GM19438 (cell line): ENCODE data around the gene GPC2.
"Not testable (repeated sequence)": the region's sequence is repeated elsewhere in the genome, so short reads cannot be mapped to it uniquely, and the experiment has no call there.

Source experiments
- ATAC-seq: cut with Tn5 transposase; IDR thresholded peaks from one replicate; pipeline ENCODE4 v1.9.1; 2021; ENCODE audit warnings: low read depth; ENCODE audit not compliant: unreplicated experiment

GPC2 gene

GRCh38 chr7:100153708-100154535 is 23.3 kb downstream of the GPC2 start:
- no peak for ATAC-seq

- ATAC-seq: no peak
These were observed 24.1 kb downstream of the GPC2 start for GRCh38 chr7:100152937-100153666.

- ATAC-seq: no peak
These were observed 24.8 kb downstream of the GPC2 start for GRCh38 chr7:100152404-100152803.

- ATAC-seq: peak; percentile 97
These were observed 28.4 kb downstream of the GPC2 start, which contains the start of gene LAMTOR4 for GRCh38 chr7:100148559-100149328. Gene LAMTOR4 (plus strand): TSS chr7:100148918. CDS start chr7:100148973, 55 bp downstream.

- no peak for ATAC-seq
These were observed 29.0 kb downstream of the GPC2 start for GRCh38 chr7:100148225-100148558.

- no peak for ATAC-seq
These were observed 29.9 kb downstream of the GPC2 start for GRCh38 chr7:100147278-100147677.

GRCh38 chr7:100146350-100146749 is 30.8 kb downstream of the GPC2 start:
- not testable (repeated sequence) for ATAC-seq

GRCh38 chr7:100142461-100142860 is 34.7 kb downstream of the GPC2 start:
- ATAC-seq: no peak

GRCh38 chr7:100141555-100141949 is 35.6 kb downstream of the GPC2 start:
- no peak for ATAC-seq

- no peak for ATAC-seq
These were observed 39.1 kb downstream of the GPC2 start for GRCh38 chr7:100137851-100138760.

GRCh38 chr7:100132697-100133151 is 44.5 kb downstream of the GPC2 start:
- ATAC-seq: no peak

GRCh38 chr7:100132126-100132525 is 45.1 kb downstream of the GPC2 start:
- no peak for ATAC-seq

- ATAC-seq: no peak
These were observed 46.4 kb downstream of the GPC2 start for GRCh38 chr7:100130608-100131453.

GRCh38 chr7:100130220-100130607 is 47.0 kb downstream of the GPC2 start:
- ATAC-seq: not testable (repeated sequence)

- no peak for ATAC-seq
These were observed 48.6 kb downstream of the GPC2 start for GRCh38 chr7:100128637-100128963.

- no peak for ATAC-seq
These were observed 49.1 kb downstream of the GPC2 start for GRCh38 chr7:100127866-100128636.

- peak; percentile 59 for ATAC-seq
These were observed 50.0 kb downstream of the GPC2 start, which contains the start of gene MBLAC1 for GRCh38 chr7:100126931-100127865. Gene MBLAC1 (plus strand): TSS chr7:100126967. CDS start chr7:100127396, 429 bp downstream.
